Left kidney (tissue), 2 donors: ENCODE data around the gene ABCA13. TPM values are rescaled to one million over a fixed set of nuclear protein-coding genes. Genes with fewer than 3 reads are reported as not detected.
"Not testable (repeated sequence)": the region's sequence is repeated elsewhere in the genome, so short reads cannot be mapped to it uniquely, and the experiment has no call there.

ENCODE experiments used
- DNase-seq: peaks from one replicate; pipeline ENCODE4 v3.0.0-alpha.2; 2013
- polyA plus RNA-seq: library from polyadenylated mRNA; unstranded; fragments of 120-200 nt; gene quantifications from one replicate; pipeline ENCODE4 v1.2.1, GENCODE V29; 2013; ENCODE audit not compliant: insufficient read length

Gene ABCA13
- polyA plus RNA-seq, 1 donor: 0.95 TPM

DNA sequence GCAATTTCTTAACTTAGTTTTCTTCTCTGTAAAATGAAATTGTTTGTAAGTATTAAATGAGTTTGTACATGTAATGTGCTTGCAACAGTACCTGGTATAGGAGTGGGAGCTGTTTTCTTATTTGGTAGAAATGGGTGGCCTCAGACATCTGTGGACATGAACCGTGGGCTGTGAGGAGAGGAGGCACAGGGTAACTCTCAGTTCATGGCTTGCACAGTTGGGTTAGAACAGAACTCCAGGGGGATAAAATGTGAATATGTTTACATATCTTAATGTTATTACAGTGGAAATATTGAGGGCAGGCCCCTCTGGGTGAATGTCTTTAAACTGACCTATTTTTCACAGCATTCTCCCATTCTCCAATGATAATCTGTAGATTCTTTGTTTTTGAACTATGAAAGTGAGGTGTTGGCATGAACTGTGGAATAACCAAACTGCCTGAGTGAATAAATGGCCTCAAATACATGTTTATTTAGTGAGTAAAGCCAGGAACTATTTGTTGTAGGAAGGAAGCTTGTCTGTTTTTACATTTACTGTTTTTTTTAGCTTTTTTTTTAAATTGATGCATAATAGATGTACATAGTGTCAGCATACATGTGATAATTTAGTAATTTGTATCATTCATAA, 2.6 kb downstream of the ABCA13 start:
- no peak for DNase-seq

DNA sequence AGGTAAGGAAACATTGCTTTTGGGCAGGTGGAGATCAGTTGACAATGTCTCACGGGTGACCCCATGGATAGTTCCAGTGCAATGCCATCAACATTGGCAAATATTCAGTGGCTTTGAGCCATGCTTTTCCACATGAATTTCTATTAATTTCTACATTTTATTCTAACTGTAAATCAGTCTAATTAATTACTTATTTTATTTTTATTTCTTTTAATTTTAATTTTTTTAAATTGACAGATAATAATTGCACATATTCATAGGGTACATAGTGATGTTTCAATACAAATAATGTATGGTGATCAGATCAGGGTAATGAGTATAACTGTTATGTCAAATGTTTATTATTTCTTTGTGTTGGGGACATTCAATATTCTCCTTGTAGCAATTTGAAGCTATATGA, 3.8 kb downstream of the ABCA13 start:
- no peak for DNase-seq

DNA sequence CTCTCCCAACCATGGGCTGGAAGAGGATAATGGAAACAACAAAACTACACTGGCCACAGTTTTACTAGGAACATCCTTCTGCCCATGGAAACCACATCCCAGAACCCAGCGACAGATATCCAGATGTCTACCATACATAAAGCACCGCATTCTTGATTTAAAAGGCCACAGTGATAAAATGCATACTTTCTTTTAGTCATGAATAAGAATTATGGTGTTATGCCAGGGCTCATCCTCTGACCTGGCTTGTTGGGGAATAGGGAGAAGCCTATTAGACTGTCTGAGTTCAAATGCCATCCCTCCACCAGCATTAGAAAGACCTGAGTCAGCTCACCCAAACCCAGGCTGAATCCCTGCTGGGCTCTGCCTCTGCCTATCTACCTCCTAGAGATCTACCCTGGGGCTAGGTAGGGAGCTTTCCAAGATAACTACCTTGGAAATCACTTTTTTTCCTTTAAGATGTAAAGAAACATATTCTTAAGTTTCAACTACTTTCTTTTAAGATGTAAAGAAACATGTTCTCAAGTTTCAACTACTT, 5.2 kb downstream of the ABCA13 start:
- DNase-seq: no peak

GRCh38 chr7:48177271-48177670, 6.0 kb downstream of the ABCA13 start:
- no peak for DNase-seq

GRCh38 chr7:48179496-48180030, 8.3 kb downstream of the ABCA13 start:
- DNase-seq: no peak

DNA sequence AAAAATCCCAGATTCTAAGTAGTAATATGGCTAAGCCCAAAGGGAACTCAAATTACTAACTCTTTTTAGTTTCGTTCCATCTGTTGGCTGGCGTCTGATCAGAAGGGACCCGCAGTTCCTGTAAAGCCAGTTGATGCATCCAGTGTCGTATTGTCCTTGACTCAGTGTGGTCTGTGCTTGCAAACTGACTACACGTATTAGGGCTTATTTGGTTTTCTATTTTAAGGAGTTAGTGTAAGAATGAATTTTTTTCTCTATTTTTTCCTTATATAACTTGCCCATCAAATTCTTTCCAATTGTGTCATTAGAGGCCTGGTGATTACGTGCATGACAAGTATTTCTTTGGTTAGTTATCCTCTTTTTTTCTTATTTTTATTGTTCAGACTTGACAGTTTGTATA, 9.7 kb downstream of the ABCA13 start:
- DNase-seq: no peak

- no peak for DNase-seq
These were observed 11.6 kb downstream of the ABCA13 start for GRCh38 chr7:48182718-48183369.

DNA sequence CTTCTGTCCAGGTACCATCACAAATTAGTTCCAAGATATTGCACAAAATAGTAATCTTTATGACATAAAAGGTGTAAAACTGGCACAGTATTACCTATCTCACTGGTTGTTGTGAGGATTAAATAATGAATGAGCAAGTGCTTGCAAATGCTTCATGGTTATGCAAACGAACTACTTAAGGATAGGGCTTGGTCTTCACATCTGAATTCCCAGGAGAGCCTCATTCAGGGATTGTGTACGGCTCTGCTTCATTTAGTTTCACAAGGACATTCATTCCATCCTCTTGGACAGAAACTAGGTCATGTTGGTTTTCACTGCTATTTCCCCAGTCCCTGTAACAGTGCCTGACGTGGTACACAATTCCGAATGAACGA, 12.1 kb downstream of the ABCA13 start:
- no peak for DNase-seq

DNA sequence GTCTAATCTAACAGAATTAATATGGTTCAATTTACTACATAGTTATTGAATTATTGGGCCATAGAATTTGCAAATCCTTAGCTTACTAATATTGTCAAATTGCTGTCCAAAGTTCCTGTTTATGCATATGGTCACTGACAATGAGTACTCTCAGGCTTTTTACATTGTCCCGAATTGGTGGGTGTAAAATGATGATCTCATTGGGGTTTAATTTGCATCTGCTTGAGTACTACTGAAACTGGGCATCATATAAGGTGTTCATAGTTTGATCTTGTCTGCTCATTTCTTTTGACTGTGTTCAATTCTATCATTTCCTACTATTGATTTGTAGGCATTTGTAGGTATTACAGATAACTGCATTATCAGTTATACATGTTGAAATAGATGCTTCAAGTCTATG, 12.7 kb downstream of the ABCA13 start:
- no peak for DNase-seq

GRCh38 chr7:48188776-48189520, 17.7 kb downstream of the ABCA13 start:
- no peak for DNase-seq

DNA sequence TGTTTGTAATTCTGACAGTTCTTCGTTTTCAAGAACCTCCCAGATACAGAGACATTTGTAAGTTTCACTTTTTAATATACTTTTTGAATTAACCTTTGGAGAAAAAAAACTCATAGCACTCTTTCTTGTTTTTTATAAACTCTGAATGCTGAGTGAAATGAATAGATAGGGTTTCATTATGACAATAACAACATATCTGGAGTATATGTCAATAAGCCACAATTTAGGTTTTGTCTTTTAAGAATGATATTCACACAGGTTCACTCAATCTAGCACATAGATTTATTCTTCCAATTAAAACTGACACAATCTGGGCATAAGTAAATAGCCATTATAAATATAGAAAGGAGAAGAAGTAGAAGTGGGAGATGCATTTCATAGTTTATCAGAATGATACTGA, 21.7 kb downstream of the ABCA13 start:
- DNase-seq: no peak

DNA sequence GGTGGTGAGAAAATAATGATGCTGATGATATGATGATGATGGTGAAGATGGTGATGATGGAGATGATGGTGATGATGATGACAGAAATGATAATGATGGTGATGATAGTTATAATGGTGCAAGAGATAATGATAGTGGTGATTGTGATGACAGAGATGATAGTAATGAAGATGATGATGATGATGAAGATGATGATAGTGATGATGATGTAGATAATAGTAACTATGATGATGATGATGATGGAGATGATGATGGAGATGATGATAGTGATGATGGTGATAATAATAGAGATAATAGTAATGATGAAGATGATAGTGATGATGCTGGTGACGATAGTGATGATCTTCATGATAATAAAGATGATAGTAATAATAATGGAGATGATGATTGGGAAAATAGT, 22.2 kb downstream of the ABCA13 start:
- no peak for DNase-seq

- DNase-seq: not testable (repeated sequence)
These were observed 29.8 kb downstream of the ABCA13 start for GRCh38 chr7:48200946-48201589.

DNA sequence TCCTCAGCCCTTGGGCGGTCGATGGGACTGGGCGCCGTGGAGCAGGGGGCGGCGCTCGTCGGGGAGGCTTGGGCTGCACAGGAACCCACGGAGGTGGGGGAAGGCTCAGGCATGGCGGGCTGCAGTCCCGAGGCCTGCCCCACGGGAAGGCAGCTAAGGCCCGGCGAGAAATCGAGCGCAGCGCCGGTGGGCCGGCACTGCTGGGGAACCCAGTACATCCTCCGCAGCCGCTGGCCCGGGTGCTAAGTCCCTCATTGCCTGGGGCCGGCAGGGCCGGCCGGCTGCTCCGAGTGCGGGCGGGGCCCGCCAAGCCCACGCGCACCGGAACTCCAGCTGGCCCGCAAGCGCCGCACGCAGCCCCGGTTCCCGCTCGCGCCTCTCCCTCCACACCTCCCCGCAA, 31.7 kb downstream of the ABCA13 start:
- DNase-seq: not testable (repeated sequence)

DNA sequence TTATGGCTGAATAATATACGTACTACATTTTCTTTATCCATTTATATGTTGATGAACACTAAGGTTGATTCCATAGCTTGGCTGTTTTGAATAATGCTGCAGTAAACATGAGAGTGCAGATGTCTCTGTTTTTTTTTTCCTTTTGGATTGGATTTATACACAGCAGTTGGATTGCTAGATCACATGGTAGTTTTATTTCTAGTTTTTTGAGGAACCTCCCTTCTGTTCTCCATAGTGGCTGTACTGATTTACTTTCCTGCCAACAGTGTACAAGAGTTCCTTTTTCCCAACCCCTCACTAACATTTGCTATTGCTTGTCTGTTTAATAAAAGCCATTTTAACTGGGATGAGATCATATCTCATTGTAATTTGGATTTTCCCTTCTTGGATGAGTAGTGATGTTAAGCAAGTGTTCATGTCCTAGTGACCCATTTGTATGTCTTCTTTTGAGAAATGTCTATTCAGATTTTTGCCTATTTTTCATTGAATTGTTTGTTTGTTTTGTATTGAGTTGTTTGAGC, 36.0 kb downstream of the ABCA13 start:
- no peak for DNase-seq

- no peak for DNase-seq
These were observed 37.8 kb downstream of the ABCA13 start for GRCh38 chr7:48209004-48209600.

GRCh38 chr7:48213226-48213625, 42.0 kb downstream of the ABCA13 start:
- no peak for DNase-seq

DNA sequence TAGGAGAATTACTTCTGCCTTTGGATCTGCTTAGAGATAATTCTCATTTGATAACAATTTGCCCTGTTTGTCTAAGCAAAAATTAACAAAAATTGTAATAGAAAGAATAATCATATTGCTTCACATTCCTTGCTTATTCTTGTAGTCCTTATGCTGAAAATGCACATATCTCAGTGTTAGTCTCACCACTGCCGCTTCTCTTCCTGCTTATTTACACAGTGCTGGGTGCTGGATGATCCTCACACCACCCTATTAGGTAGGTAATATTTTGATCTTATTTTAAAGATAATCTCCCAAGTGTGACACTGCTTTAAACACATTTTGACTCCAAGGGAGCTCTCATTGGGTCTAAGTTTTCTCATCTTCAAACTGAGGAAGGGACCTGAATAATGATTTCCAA, 46.0 kb downstream of the ABCA13 start:
- no peak for DNase-seq

- DNase-seq: no peak
These were observed 46.5 kb downstream of the ABCA13 start for GRCh38 chr7:48217753-48218152.

DNA sequence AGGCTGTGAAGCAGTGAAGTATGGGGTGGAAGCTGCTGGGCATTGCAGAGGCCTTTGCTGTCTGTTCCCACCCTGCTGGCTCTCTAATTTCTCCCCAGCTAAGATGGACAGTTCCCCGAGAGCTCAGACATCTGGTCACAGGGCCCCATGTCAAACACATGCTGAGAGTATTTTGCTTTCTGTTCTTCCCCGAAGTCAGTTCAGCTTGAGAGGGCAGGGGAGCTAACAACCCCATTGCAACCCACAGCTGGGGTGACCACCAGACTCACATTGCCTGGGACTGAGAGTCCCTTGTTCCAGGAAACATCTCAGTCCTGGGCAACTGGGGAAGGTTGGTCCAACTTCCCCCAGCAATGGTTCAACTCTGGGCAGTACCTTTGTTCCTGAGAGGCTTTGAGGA, 52.8 kb downstream of the ABCA13 start:
- no peak for DNase-seq

GRCh38 chr7:48225101-48225500, 53.8 kb downstream of the ABCA13 start:
- no peak for DNase-seq

DNA sequence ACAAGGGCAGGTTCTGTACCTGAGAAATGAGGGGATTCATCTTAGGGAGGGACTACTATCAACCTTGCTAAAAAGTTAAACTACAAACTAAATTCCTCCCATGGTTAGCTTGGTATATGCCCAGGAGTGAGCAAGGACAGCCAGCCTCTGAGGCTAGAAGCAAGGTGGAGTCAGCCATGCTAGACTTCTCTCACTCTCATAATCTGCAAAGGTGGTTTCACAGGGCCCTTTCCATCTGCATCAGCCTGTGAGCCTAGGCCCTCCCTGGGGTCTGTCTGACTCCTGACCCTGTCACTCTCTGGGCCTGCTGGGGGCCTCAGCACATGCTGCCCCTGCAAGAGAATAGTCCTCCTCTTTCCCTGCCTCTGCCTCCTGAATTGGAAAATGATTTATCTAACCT, 66.1 kb downstream of the ABCA13 start:
- DNase-seq: no peak
